ENCODE measurements around the gene KIF25.

The KIF25 gene

DNA sequence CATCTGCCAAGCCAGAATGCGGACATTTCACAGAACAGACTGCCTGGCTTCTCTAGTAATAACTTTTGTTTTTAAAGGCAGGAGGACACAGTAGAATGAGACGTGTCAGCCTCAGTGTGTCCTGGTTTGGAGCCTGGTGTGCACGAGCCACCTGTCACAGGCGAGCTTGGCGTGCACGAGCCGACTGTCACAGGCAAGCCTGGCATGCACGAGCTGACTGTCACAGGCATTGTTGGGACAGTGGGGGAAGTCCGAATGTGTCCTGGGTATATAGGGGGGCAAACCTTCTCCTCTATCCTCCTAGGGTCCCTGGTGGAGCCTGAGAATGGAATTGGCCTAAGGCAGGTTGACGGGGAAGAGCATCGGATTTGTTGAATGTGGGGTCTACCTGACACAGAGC is 7.5 kb downstream of the KIF25 start:
- CTCF ChIA-PET, result interaction anchor here (0.6 kb wide), 1 partner anchor 32 kb away, joined by 4 read pairs; no protein-coding TSS in a partner anchor
- TF ChIP-seq CTCF (conservative IDR thresholded peaks at IDR 0.05; ENCODE audit: low read depth), result no peak
- POLR2A ChIA-PET (ENCODE audit: low non-redundant PET), result no interaction called here
- H3K27ac ChIP-seq, result no peak overlapping the region
- no peak for DNase-seq (ENCODE audit: low spot score)

GRCh38 chr6:168005796-168006195 is 8.3 kb downstream of the KIF25 start:
- POLR2A ChIA-PET (ENCODE audit: low non-redundant PET), result no interaction called here
- DNase-seq (ENCODE audit: low spot score), result no peak
- no peak overlapping the region for H3K27ac ChIP-seq
- no peak for TF ChIP-seq CTCF (conservative IDR thresholded peaks at IDR 0.05; ENCODE audit: low read depth)
- CTCF ChIA-PET, result no interaction called here

DNA sequence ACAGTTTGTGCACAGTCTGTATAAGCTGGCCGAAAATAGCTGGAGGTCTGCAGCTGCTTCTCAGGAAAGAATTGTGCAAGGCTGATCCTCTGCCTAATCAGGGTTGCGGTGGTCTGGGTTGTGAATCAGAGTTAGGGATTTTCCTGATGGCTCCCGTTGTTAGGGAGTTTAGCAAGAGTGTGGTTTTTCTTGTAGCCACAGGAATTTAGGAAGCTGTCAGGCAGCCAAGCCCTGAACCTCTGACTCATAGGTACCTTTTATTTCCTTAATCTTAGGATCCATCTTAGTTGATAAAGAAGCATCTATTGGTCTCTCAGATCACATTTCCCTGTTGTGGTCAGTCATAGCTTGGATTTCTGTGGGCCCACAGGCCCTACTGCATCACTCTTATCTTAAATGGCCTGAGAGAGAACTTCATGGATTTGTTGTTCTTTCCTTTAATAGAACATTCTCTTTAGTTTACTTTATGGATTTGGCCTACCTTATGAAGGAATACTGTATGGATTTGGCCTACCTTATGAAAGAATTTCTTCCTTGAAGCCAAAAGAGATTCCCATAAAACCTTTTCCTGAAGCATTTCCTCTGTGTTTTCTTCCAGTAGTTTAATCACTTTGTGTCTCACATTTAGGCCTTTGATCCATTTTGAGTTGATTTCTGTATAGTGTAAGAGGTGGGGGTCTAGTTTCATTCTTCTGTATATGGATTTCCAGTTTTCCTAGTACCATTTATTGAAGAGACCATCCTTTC is 10.3 kb downstream of the KIF25 start:
- ChIA-PET POLR2A (ENCODE audit: low non-redundant PET) (no interaction called here), CTCF (no interaction called here)
- DNase-seq (ENCODE audit: low spot score), result peak; percentile 84
- peak overlapping the region; percentile 76 for H3K27ac ChIP-seq
- TF ChIP-seq CTCF (conservative IDR thresholded peaks at IDR 0.05; ENCODE audit: low read depth), result no peak

GRCh38 chr6:168009331-168009730 is 11.9 kb downstream of the KIF25 start:
- no peak for TF ChIP-seq CTCF (conservative IDR thresholded peaks at IDR 0.05; ENCODE audit: low read depth)
- no peak for DNase-seq (ENCODE audit: low spot score)
- ChIA-PET POLR2A (ENCODE audit: low non-redundant PET) (no interaction called here), CTCF (no interaction called here)
- no peak overlapping the region for H3K27ac ChIP-seq

DNA sequence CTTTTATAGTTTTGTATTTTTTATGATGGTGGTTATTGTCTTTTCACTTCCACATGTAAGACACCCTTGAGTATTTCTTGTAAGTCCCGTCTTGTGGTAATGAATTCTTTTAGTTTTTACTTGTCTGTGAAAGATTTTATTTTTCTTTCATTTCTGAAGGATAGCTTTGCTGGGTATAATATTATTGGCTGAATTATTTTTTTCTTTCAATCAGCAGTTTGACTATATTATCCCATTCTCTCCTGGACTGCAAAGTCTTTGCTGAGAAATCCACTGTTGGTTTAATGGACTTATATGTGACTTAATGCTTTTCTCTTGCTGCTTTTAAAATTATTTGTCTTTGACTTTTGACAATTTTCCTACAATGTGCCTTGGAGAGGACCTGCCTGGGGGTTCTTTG is 13.8 kb downstream of the KIF25 start:
- POLR2A ChIA-PET (ENCODE audit: low non-redundant PET), result no interaction called here
- CTCF ChIA-PET, result interaction anchor here (0.5 to 0.9 kb wide), 3 partner anchors 10 to 571 kb away, joined by 3 read pairs; no protein-coding TSS in a partner anchor

More for the DNA sequence above, 13.8 kb downstream of the KIF25 start:
- no peak for DNase-seq (ENCODE audit: low spot score)
- no peak overlapping the region for H3K27ac ChIP-seq
- no peak for TF ChIP-seq CTCF (conservative IDR thresholded peaks at IDR 0.05; ENCODE audit: low read depth)

Measured in RWPE1 (cell line).